SW480 (cell line): ENCODE measurements around the gene KLHL15.

ENCODE experiments used
- DNase-seq: peaks from one replicate; pipeline ENCODE4 v3.0.0-alpha.2; 2016; ENCODE audit warnings: low spot score

The KLHL15 gene

GRCh38 chrX:23952984-23953907 is 73.7 kb downstream of the KLHL15 start:
- DNase-seq: no peak

DNA sequence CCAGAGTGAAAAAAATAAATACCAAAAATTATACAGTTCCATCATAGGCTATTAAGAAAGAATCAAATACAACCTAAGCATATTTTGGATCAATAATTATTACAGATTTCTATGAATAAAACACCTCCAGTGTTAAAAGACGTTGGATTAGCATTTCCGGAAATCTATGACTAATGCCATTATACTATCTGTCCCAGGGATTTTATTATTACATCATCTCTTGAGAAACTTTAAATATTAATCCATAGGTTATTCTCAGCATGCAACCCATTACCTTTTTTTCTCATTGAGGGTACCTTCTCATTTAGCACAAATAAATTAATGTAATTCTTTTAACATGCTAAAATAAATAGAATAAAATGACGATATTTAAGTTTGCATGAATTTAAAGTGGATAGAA is 74.6 kb downstream of the KLHL15 start:
- no peak for DNase-seq

- DNase-seq: no peak
These were observed 81.8 kb downstream of the KLHL15 start for GRCh38 chrX:23945206-23945605.

GRCh38 chrX:23944234-23944633 is 82.8 kb downstream of the KLHL15 start:
- DNase-seq: no peak

DNA sequence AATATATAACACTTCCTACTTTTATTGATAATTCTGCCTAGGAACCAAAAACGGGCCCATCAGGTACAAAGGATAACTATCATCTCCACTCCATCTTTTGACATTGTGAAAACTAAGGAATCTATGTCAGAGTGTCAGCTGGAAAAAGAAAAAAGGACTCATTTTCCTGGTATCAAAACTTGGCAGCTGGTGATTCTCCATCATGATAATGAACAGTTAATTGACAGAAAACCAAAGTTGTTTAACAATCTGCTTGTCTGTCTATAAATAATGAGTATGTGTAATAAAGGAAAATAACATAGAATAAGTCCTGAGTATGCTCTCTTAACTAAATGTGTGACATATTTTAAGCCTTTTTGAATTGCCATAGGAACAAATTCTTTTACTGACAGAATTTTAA is 87.8 kb downstream of the KLHL15 start:
- no peak for DNase-seq

DNA sequence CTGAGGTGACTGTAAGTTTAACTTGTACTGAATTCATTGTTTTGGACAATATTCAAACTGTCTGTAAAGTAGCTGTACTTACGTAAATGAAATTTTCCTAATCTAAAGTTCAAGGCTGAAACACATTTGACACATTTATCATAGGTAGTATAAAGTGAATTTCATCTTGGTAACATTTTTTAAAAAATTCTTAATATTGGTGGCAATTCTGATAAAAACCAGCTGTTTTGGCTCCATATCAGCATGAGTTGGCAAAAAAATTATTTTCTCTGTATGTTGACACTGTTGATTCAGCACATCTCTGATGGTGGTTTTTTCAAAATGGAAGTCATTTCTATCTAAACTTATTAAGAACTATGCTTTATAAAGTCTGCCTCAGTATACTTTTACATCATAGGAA is 88.3 kb downstream of the KLHL15 start:
- no peak for DNase-seq

DNA sequence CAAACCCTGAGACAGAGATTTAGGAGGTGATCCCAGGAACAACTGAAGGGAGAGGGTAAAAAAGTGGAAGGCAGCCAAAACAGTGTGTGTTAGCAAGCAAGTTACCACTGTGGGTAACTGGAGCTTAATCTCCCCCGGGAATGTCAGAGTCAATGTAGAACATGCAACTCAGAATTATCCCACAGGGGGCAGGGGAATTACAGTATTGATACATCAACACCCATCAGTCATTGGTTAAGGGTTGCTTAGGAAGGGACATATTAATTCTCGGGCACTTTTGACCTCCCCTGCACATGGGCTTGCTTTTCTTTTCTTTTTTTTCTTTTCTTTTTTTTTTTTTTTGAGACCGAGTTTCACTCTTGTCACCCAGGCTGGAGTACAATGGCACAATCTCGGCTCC is 89.9 kb downstream of the KLHL15 start:
- DNase-seq: no peak

DNA sequence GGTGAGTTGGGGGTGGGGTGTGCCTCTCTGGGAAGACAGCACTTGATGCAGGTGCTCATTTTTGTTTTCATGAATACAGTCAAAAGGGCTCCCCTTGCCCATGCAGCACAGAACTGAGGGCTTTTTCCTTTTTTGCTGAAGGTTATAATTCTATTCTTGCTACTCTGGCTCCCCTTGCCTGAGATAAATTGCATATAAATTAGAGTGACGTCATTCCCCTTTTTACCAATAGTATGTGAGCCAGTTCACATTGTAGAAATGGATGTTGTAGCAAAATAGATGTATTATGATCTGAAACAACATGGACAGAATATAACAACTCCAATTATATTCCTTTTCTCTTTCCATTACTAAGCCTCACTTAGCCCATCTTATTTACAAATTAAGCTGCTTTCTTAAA is 90.8 kb downstream of the KLHL15 start:
- no peak for DNase-seq

DNA sequence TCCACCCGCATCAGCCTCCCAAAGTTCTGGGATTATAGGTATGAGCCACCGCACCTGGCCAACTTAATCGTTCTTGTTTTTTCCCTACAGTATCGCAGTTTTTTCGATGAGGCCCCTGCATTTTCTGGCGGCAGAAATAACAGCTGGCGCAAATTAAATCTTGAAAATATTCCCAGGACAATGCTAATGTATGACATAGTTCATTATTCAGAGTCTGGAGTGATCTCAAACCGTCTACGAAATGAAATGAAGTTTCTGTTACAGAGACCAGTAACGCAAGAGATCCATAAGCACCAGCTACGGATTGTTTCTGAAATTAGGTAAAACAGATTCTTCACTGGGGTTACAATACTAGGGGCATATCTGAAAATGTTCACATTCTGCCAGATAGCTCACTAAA is 91.9 kb downstream of the KLHL15 start:
- DNase-seq: no peak
